PC-3 (cell line): ENCODE measurements around the gene EPN2. TPM values are rescaled to one million over a fixed set of nuclear protein-coding genes. Genes with fewer than 3 reads are reported as not detected.

ENCODE experiments used
- ATAC-seq: fragments of 200-7000 bp; cut with Tn5 transposase; 2 replicates; pipeline ENCODE4 v1.9.1; 2020; ENCODE audit warnings: mild to moderate bottlenecking, moderate library complexity
- BruUV-seq: library from RNA; stranded (reverse); fragments of 400-500 nt; replicated peaks from 2 replicates; lab custom pipeline; 2021; lab: Mats Ljungman, UMichigan
- CTCF ChIA-PET: fragments of 300-600 bp; sonication (Branson Sonifier 250); formaldehyde crosslinking; loops from one replicate; lab custom pipeline; 2022; ENCODE audit warnings: antibody characterized with exemption; lab: Charles Lee
- POLR2A ChIA-PET: fragments of 300-600 bp; sonication (Branson Sonifier 250); formaldehyde crosslinking; loops from one replicate; lab custom pipeline; 2022; ENCODE audit warnings: antibody characterized with exemption; ENCODE audit not compliant: unreplicated experiment; lab: Charles Lee
- DNase-seq: peaks from one replicate; pipeline ENCODE4 v3.0.0-alpha.2; 2015
- H2AFZ ChIP-seq: fragments of 300-600 bp; sonication (generic); 2 replicates; pipeline ENCODE4 v1.6.0; 2016; ENCODE audit warnings: antibody characterized with exemption, low read length
- H3F3A ChIP-seq: fragments of 300-600 bp; sonication (generic); one replicate; pipeline ENCODE4 v1.6.0; 2017; ENCODE audit warnings: antibody characterized with exemption, low read length, control low read depth, mild to moderate bottlenecking; ENCODE audit not compliant: unreplicated experiment
- H3K27ac ChIP-seq: fragments of 300-600 bp; sonication (generic); 2 replicates; pipeline ENCODE4 v1.5.1; 2016; ENCODE audit warnings: mild to moderate bottlenecking, low read length
- H3K27me3 ChIP-seq: fragments of 300-600 bp; sonication (generic); 2 replicates; pipeline ENCODE4 v1.6.1; 2016; ENCODE audit warnings: low read length, mixed read lengths
- H3K36me3 ChIP-seq: fragments of 300-600 bp; sonication (generic); 2 replicates; pipeline ENCODE4 v1.6.1; 2016; ENCODE audit warnings: low read depth, mixed run types, low read length, mixed read lengths
- H3K4me1 ChIP-seq: fragments of 300-600 bp; sonication (generic); 2 replicates; pipeline ENCODE4 v1.5.1; 2016; ENCODE audit warnings: low read length; ENCODE audit not compliant: insufficient read depth
- H3K4me2 ChIP-seq: fragments of 300-600 bp; sonication (generic); 2 replicates; pipeline ENCODE4 v1.6.0; 2016; ENCODE audit warnings: low read length
- H3K4me3 ChIP-seq: fragments of 300-600 bp; sonication (generic); 2 replicates; pipeline ENCODE4 v1.5.1; 2016; ENCODE audit warnings: mild to moderate bottlenecking, low read length, mixed read lengths
- H3K79me2 ChIP-seq: fragments of 300-600 bp; sonication (generic); 2 replicates; pipeline ENCODE4 v1.6.1; 2017; ENCODE audit warnings: low read length, mixed read lengths
- H3K9ac ChIP-seq: fragments of 300-600 bp; sonication (generic); 2 replicates; pipeline ENCODE4 v1.6.0; 2016; ENCODE audit warnings: mild to moderate bottlenecking, low read length
- H3K9me2 ChIP-seq: fragments of 300-600 bp; sonication (generic); replicated peaks from 2 replicates; pipeline ENCODE4 v1.6.1; 2016; ENCODE audit warnings: mixed run types, low read length, mixed read lengths
- H3K9me3 ChIP-seq: fragments of 300-600 bp; sonication (generic); 2 replicates; pipeline ENCODE4 v1.6.1; 2016; ENCODE audit warnings: low read length, mixed read lengths
- H4K20me1 ChIP-seq: fragments of 300-600 bp; sonication (generic); 2 replicates; pipeline ENCODE4 v1.6.1; 2016; ENCODE audit warnings: low read length, mixed read lengths
- EZH2 ChIP-seq: fragments of 300-600 bp; sonication (generic); IDR thresholded peaks from one replicate; pipeline ENCODE4 v1.6.1; 2017; ENCODE audit warnings: antibody characterized with exemption, mild to moderate bottlenecking, low read length; ENCODE audit not compliant: unreplicated experiment
- EZH2phosphoT487 ChIP-seq: fragments of 300-600 bp; sonication (generic); IDR thresholded peaks from 2 replicates; pipeline ENCODE4 v1.6.1; 2018; ENCODE audit warnings: mild to moderate bottlenecking, antibody characterized with exemption, low read length, borderline replicate concordance
- intact Hi-C: fragments of 100-400 bp; cut with micrococcal nuclease; formaldehyde crosslinking; loops from 2 replicates; pipeline ENCODE4 v1.9.0; 2023
- total RNA-seq: library from RNA; depleted of rRNA; stranded (reverse); fragments of >200 nt; gene quantifications from 2 replicates; pipeline ENCODE4 v1.2.3, GENCODE V29; 2014
- TF ChIP-seq, protein P1 (sequence below): fragments of 300-600 bp; sonication (generic); conservative IDR thresholded peaks from 2 replicates; pipeline ENCODE4 v1.5.1; 2017; ENCODE audit warnings: antibody characterized with exemption, low read depth, mild to moderate bottlenecking, low read length

EPN2 gene
- total RNA-seq, 1 experiment from 2014 or later: 46.4 TPM

GRCh38 chr17:19296786-19297778 lies 59.9 kb downstream of the EPN2 start:
- Histone ChIP-seq H2AFZ (no peak overlapping the region), H3F3A (no peaks in the 10 kb centered on the region), H3K9ac (no peak overlapping the region), H3K9me3 (no peaks in the 10 kb centered on the region), H3K9me2 (no peaks in the 10 kb centered on the region), H3K4me1 (no peaks in the 10 kb centered on the region), H3K4me2 (no peak overlapping the region), H3K4me3 (no peak overlapping the region), H3K36me3 (no peaks in the 10 kb centered on the region), H3K79me2 (0 out of 2 replicates have a peak, but pooled peaks cover 3% of the 10 kb centered on the region), H3K27me3 (no peaks in the 10 kb centered on the region), H3K27ac (no peak overlapping the region), H4K20me1 (0 out of 2 replicates have a peak, but pooled peaks cover under 1% of the 10 kb centered on the region)
- ChIA-PET CTCF (no interaction called here), POLR2A (no interaction called here)
- DNase-seq (no peak), ATAC-seq (no peak)
- TF ChIP-seq EZH2 (no peak), EZH2phosphoT487 (no peak)
- TF ChIP-seq, protein P1, sequence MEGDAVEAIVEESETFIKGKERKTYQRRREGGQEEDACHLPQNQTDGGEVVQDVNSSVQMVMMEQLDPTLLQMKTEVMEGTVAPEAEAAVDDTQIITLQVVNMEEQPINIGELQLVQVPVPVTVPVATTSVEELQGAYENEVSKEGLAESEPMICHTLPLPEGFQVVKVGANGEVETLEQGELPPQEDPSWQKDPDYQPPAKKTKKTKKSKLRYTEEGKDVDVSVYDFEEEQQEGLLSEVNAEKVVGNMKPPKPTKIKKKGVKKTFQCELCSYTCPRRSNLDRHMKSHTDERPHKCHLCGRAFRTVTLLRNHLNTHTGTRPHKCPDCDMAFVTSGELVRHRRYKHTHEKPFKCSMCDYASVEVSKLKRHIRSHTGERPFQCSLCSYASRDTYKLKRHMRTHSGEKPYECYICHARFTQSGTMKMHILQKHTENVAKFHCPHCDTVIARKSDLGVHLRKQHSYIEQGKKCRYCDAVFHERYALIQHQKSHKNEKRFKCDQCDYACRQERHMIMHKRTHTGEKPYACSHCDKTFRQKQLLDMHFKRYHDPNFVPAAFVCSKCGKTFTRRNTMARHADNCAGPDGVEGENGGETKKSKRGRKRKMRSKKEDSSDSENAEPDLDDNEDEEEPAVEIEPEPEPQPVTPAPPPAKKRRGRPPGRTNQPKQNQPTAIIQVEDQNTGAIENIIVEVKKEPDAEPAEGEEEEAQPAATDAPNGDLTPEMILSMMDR: no peak
- intact Hi-C loops: no loop called here
- BruUV-seq: no TSS peak

DNA sequence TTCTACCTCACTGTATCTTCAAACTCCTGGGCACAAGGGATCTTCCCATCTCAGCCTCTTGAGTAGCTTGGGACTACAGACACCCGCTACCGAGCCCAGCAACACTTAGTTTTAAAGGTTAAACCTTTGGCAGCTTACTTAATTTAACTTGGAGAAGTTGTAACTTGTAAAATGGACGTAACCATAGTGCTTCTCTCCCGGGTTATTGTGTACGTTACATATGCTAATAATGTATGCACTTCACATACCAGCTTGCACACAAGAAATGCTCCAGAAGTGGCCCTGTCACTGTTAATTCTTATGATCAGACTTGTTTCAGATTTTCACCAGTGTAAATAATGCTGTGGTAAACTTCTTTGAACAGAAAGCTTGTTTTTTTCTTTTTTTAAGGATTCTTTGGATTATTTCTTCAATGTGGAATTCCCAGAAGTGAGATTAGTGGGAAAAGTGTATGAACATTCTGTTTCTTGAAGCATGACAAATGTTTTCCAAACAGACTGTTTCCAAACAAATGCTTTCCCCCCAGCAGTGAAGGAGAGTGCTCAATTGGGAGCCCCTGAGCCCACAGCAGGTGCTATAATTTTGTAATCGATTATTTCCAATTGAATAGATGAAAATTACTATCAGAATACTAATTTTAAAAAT lies 61.5 kb downstream of the EPN2 start:
- no peaks in the 10 kb centered on the region for H3F3A ChIP-seq
- CTCF ChIA-PET: no interaction called here
- H3K4me1 ChIP-seq: no peaks in the 10 kb centered on the region
- H3K27ac ChIP-seq: no peak overlapping the region
- no peaks in the 10 kb centered on the region for H3K36me3 ChIP-seq
- H3K27me3 ChIP-seq: no peaks in the 10 kb centered on the region
- no peaks in the 10 kb centered on the region for H3K9me3 ChIP-seq
- H3K9me2 ChIP-seq: no peaks in the 10 kb centered on the region
- H3K9ac ChIP-seq: no peak overlapping the region
- no TSS peak for BruUV-seq
- ATAC-seq (no peak), DNase-seq (no peak)
- POLR2A ChIA-PET: interaction anchor here (0.5 kb wide), 1 partner anchor 350 kb away, joined by 3 read pairs; the partner anchor contains the start of gene ALDH3A2
- no peak overlapping the region for H3K4me2 ChIP-seq
- H3K79me2 ChIP-seq: no peaks in the 10 kb centered on the region
- no peaks in the 10 kb centered on the region for H4K20me1 ChIP-seq
- intact Hi-C loops: no loop called here
- no peak overlapping the region for H2AFZ ChIP-seq
- TF ChIP-seq EZH2phosphoT487: no peak
- no peak for TF ChIP-seq EZH2
- TF ChIP-seq, protein P1: no peak
- no peak overlapping the region for H3K4me3 ChIP-seq
